ENCODE data around the gene ASIC1.

The ASIC1 gene

GRCh38 chr12:50084775-50085614, 27.6 kb downstream of the ASIC1 start, which contains the start of gene SMARCD1:
TSS of gene SMARCD1 (plus strand) at chr12:50085342. CDS start at chr12:50085370, 28 bp downstream.
- DNase-seq (ENCODE audit: low spot score): peak; percentile 97

- DNase-seq (ENCODE audit: low spot score): no peak
Observed at GRCh38 chr12:50085615-50086072, 28.2 kb downstream of the ASIC1 start.

- DNase-seq (ENCODE audit: low spot score): no peak
Observed at GRCh38 chr12:50086148-50086547, 28.8 kb downstream of the ASIC1 start.

- no peak for DNase-seq (ENCODE audit: low spot score)
Observed at GRCh38 chr12:50087151-50087550, 29.8 kb downstream of the ASIC1 start.

- DNase-seq (ENCODE audit: low spot score): no peak
Observed at GRCh38 chr12:50087995-50088394, 30.6 kb downstream of the ASIC1 start.

- DNase-seq (ENCODE audit: low spot score): peak; percentile 61
Observed at GRCh38 chr12:50088577-50089335, 31.4 kb downstream of the ASIC1 start.

GRCh38 chr12:50089730-50090129, 32.3 kb downstream of the ASIC1 start:
- no peak for DNase-seq (ENCODE audit: low spot score)

- no peak for DNase-seq (ENCODE audit: low spot score)
Observed at GRCh38 chr12:50090391-50090790, 33.0 kb downstream of the ASIC1 start.

GRCh38 chr12:50097952-50098351, 40.6 kb downstream of the ASIC1 start:
- DNase-seq (ENCODE audit: low spot score): no peak

- DNase-seq (ENCODE audit: low spot score): no peak
Observed at GRCh38 chr12:50099302-50100008, 42.1 kb downstream of the ASIC1 start.

GRCh38 chr12:50100561-50100960, 43.2 kb downstream of the ASIC1 start:
- no peak for DNase-seq (ENCODE audit: low spot score)

GRCh38 chr12:50101663-50102062, 44.3 kb downstream of the ASIC1 start:
- DNase-seq (ENCODE audit: low spot score): peak; percentile 68

GRCh38 chr12:50102131-50102531, 44.7 kb downstream of the ASIC1 start:
- DNase-seq (ENCODE audit: low spot score): no peak

GRCh38 chr12:50102646-50103309, 45.4 kb downstream of the ASIC1 start:
- DNase-seq (ENCODE audit: low spot score): no peak

GRCh38 chr12:50103351-50103750, 46.0 kb downstream of the ASIC1 start:
- no peak for DNase-seq (ENCODE audit: low spot score)

- peak; percentile 91 for DNase-seq (ENCODE audit: low spot score)
Observed at GRCh38 chr12:50103767-50104321, 46.4 kb downstream of the ASIC1 start, which contains the start of gene GPD1. TSS of gene GPD1 (plus strand) at chr12:50104008. CDS start at chr12:50104051, 43 bp downstream.

- DNase-seq (ENCODE audit: low spot score): no peak
Observed at GRCh38 chr12:50104417-50105366, 47.3 kb downstream of the ASIC1 start.

- no peak for DNase-seq (ENCODE audit: low spot score)
Observed at GRCh38 chr12:50105913-50106450, 48.6 kb downstream of the ASIC1 start.

- DNase-seq (ENCODE audit: low spot score): no peak
Observed at GRCh38 chr12:50106907-50107306, 49.5 kb downstream of the ASIC1 start.

Data from D341Med (cell line).